Adrenal gland (tissue), 12 donors: Measurements from ENCODE around the gene SMAP2. TPM values are rescaled to one million over a fixed set of nuclear protein-coding genes. Genes with fewer than 3 reads are reported as not detected.

Experiments used
- DNase-seq, 7 donors: peaks; one replicate each; pipeline ENCODE4 v3.0.0-alpha.2; 2019 to 2020
- H3K27ac ChIP-seq, 5 donors: fragments of 200-600 bp; sonication (generic) in 4 of 5; 1 replicate in 3 of 5; 2 replicates in 2 of 5; pipeline versions ENCODE4 v1.5.1 to v1.8.0; 2016 to 2020; ENCODE audit warnings: mild to moderate bottlenecking in 1 of 5
- H3K27me3 ChIP-seq: fragments of 200-600 bp; 2 replicates; pipeline ENCODE4 v1.8.0; 2021
- H3K36me3 ChIP-seq, 2 donors: fragments of 200-600 bp; replicated peaks in 1 of 2; 1 replicate in 1 of 2; 2 replicates in 1 of 2; pipeline versions ENCODE4 v1.5.1 to v1.8.0; 2018 to 2022
- H3K4me1 ChIP-seq, 2 donors: fragments of 200-600 bp; replicated peaks in 1 of 2; 1 replicate in 1 of 2; 2 replicates in 1 of 2; pipeline versions ENCODE4 v1.5.1 to v1.8.0; 2018 to 2021
- H3K4me3 ChIP-seq, 4 donors: fragments of 200-600 bp; sonication (generic) in 3 of 4; one replicate each; pipeline ENCODE4 v1.5.1; 2016 to 2018
- H3K9me3 ChIP-seq, 3 donors: fragments of 200-600 bp; sonication (generic) in 1 of 3; replicated peaks in 1 of 3; 1 replicate in 2 of 3; 2 replicates in 1 of 3; pipeline versions ENCODE4 v1.5.1 to v1.8.0; 2016 to 2021
- POLR2A ChIP-seq, 2 donors: fragments of 450-650 bp; IDR thresholded peaks; one replicate each; pipeline ENCODE4 v1.6.1; 2017; ENCODE audit warnings: antibody characterized with exemption in 2 of 2, mild to moderate bottlenecking in 2 of 2, moderate library complexity in 1 of 2
- WGBS, 4 donors: extraction: QIAGEN DNeasy Blood & Tissue Kit in 2 of 4; methylation state at CpG; one replicate each; pipeline versions ENCODE4 v1.1.5 to v1.1.7; 2013 to 2017; 5-methylcytosine and 5-hydroxymethylcytosine counted together
- intact Hi-C, 2 donors: fragments of 100-400 bp; cut with DNase I; formaldehyde crosslinking; loops; one replicate each; pipeline versions ENCODE4 v1.14.1 to v1.15.0; 2022 to 2023
- polyA plus RNA-seq, 3 donors: library from polyadenylated mRNA; stranded (reverse); fragments of 200-250 nt in 2 of 3; fragments of 350-450 nt in 1 of 3; fragmentation: Illumina TruSeq in 1 of 3; extraction: RNeasy Lipid Tissue Mini Kit (QIAGEN cat#74804) in 1 of 3; gene quantifications; one replicate each; pipeline ENCODE4 v1.2.3, GENCODE V29; 2013 to 2014
- total RNA-seq, 9 donors: library from RNA; depleted of rRNA in 4 of 9; stranded (reverse); fragments of >200 nt in 4 of 9; fragments of 120-200 nt in 1 of 9; fragmentation: NEBNext Ultra II Directional in 1 of 9; extraction: Animal tissue kit (Norgen Biotek cat#: 25700) in 1 of 9; gene quantifications; one replicate each; pipeline versions ENCODE4 v1.1.0 to v1.2.4, GENCODE V29; 2013 to 2023
- TF ChIP-seq, protein P1 (sequence below), 6 experiments: fragments of 450-650 bp in 4 of 6; fragments of 200-600 bp in 2 of 6; sonication (generic) in 1 of 6; IDR thresholded peaks; 1 replicate in 5 of 6; 2 replicates in 1 of 6; pipeline versions ENCODE4 v1.5.1 to v1.8.0; 2016 to 2021; ENCODE audit warnings: antibody characterized with exemption in 6 of 6, mild to moderate bottlenecking in 2 of 6, moderate library complexity in 1 of 6
- donor health status: healthy with polysubstance abuse.
- donor health status: Bipolar disorder and iron deficiency.
- donor health status: DM: yes; HTN: yes; CAD: no.
- donor health status: DM: no; HTN: no; CAD: no.
- donor health status: DM: no; HTN: no; CAD: no.
- donor health status: DM: yes; HTN: yes; CAD: no.

The SMAP2 gene
- total and polyA plus RNA-seq, 12 donors = 15.0 to 55.9 (median 36.3) TPM

DNA sequence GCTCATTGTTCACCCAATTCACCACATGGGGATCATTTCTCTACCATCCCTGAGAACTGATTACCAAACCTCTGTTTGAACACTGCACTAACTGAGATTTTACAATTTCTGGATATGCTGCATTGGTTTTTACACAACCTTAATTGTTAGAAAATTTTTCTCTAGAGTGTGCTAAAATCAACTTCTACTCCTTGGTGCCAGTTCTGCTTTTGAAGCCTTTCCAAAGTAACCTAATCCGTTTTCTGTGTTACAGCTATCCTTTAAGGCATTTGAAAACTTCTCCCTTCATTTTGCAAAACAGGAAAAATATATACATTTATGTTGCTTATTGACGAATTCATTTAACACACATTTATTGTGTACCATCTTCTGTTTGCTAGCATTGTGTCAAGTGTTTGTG is 23.7 kb downstream of the SMAP2 start:
- H3K36me3 ChIP-seq = no peaks in the 10 kb centered on the region
- H3K27ac ChIP-seq = peak overlapping the region in 2 of 5 donors; percentile 11 to 53
- intact Hi-C loops = no loop called here
- DNase-seq = no peak
- peaks cover 0 to 5% of the 10 kb centered on the region in 2 donors for H3K4me1 ChIP-seq
- H3K27me3 ChIP-seq = no peaks in the 10 kb centered on the region
- 78 to 88% (median 81%) methylated on average over 2 of the region's 2 CpGs for WGBS, 4 donors
- H3K9me3 ChIP-seq = no peaks in the 10 kb centered on the region
- TF ChIP-seq, protein P1, sequence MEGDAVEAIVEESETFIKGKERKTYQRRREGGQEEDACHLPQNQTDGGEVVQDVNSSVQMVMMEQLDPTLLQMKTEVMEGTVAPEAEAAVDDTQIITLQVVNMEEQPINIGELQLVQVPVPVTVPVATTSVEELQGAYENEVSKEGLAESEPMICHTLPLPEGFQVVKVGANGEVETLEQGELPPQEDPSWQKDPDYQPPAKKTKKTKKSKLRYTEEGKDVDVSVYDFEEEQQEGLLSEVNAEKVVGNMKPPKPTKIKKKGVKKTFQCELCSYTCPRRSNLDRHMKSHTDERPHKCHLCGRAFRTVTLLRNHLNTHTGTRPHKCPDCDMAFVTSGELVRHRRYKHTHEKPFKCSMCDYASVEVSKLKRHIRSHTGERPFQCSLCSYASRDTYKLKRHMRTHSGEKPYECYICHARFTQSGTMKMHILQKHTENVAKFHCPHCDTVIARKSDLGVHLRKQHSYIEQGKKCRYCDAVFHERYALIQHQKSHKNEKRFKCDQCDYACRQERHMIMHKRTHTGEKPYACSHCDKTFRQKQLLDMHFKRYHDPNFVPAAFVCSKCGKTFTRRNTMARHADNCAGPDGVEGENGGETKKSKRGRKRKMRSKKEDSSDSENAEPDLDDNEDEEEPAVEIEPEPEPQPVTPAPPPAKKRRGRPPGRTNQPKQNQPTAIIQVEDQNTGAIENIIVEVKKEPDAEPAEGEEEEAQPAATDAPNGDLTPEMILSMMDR (IDR thresholded peaks at IDR 0.05) = no peak
- TF ChIP-seq POLR2A (IDR thresholded peaks at IDR 0.05) = no peak
- H3K4me3 ChIP-seq = no peak overlapping the region

- H3K27ac ChIP-seq = peak overlapping the region in 2 of 5 donors; percentile 14 to 28
- H3K4me3 ChIP-seq = no peak overlapping the region
- no peaks in the 10 kb centered on the region for H3K36me3 ChIP-seq
- no peak for DNase-seq
- intact Hi-C loops = loop anchor here (5.0 to 10.0 kb wide), 3 partner anchors 58 to 255 kb away; no protein-coding TSS in a partner anchor
- TF ChIP-seq, protein P1 (IDR thresholded peaks at IDR 0.05) = no peak
- no peak for TF ChIP-seq POLR2A (IDR thresholded peaks at IDR 0.05)
- H3K27me3 ChIP-seq = no peaks in the 10 kb centered on the region
- H3K4me1 ChIP-seq = peaks cover 0 to 8% of the 10 kb centered on the region in 2 donors
- no peaks in the 10 kb centered on the region for H3K9me3 ChIP-seq
- 78 to 82% (median 80%) methylated on average over 4 of the region's 4 CpGs for WGBS, 4 donors
These were observed 26.6 kb downstream of the SMAP2 start for GRCh38 chr1:40399984-40400704.

DNA sequence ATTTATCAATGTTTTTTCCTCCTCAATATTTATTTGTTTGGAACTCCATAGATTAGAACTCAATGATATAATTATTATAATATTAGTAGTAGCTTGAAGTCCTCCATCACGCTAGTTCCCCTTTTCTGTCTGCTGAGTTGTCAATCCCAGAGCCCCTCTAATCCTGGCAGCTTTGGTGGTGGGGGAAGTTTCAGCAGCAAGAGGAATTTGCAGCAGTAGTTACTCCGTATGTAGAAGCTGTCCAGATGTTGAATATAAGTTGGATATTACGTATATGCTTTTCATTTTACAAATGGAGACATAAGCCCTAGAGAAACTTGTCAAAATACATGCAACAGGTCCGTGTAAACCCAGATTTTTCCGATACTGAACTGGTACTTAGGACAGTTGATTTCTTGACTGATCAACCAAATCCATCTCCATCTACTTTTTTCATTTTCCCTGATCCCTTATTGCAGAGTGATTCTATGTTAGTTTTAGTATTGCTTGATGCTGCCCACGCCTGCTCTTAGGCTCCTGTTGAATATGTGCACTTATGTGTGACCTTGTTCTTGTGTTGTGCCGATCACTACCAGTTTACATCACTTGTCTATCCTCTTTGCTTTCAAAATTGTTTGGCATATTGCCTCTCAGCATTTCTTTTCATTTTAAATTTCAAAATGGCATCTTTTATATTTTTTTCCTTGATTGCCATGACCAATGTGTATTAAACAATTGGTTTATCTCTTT is 28.1 kb downstream of the SMAP2 start:
- Histone ChIP-seq H3K9me3 (no peaks in the 10 kb centered on the region), H3K4me1 (peaks cover 0 to 11% of the 10 kb centered on the region in 2 donors), H3K36me3 (no peaks in the 10 kb centered on the region), H3K27ac (peak overlapping the region in 2 of 5 donors; percentile 13 to 19), H3K27me3 (no peaks in the 10 kb centered on the region), H3K4me3 (no peak overlapping the region)
- 66 to 84% (median 78%) methylated on average over 7 of the region's 7 CpGs for WGBS, 4 donors
- intact Hi-C loops = loop anchor here (5.0 to 10.0 kb wide), 3 partner anchors 59 to 257 kb away; no protein-coding TSS in a partner anchor
- TF ChIP-seq, protein P1 (IDR thresholded peaks at IDR 0.05) = no peak
- TF ChIP-seq POLR2A (IDR thresholded peaks at IDR 0.05) = no peak
- DNase-seq = no peak
